ENCODE results near the gene RPS15. TPM values are rescaled to one million over a fixed set of nuclear protein-coding genes. Genes with fewer than 3 reads are reported as not detected.
"Not testable (repeated sequence)": the region's sequence is repeated elsewhere in the genome, so short reads cannot be mapped to it uniquely, and the experiment has no call there.

The RPS15 gene
- total RNA-seq, 2 experiments from 2014 or later = 1,854 to 1,879 TPM

- TF ChIP-seq CTCF (IDR thresholded peaks at IDR 0.05) = no peak
- ChIA-PET POLR2A (interaction anchor here (1.2 to 1.5 kb wide), 3 partner anchors 20 to 610 kb away, joined by 3 to 6 read pairs (median 3); partner anchors contain the start of gene RPS15), CTCF (no interaction called here)
- H3K4me3 Mint-ChIP-seq = no peak overlapping the region
- peaks cover 49% of the 10 kb centered on the region for H3K4me1 Mint-ChIP-seq (ENCODE audit: low read depth)
- H3K27me3 Mint-ChIP-seq = no peaks in the 10 kb centered on the region
- H3K9me3 Mint-ChIP-seq = no peaks in the 10 kb centered on the region
- intact Hi-C loops (cut with micrococcal nuclease) = no loop called here
- H3K27ac Mint-ChIP-seq = peak overlapping the region; percentile 30
- DNase-seq (no peak), ATAC-seq (no peak)
- peaks cover 38% of the 10 kb centered on the region for H3K36me3 Mint-ChIP-seq (ENCODE audit: low read depth)
Observed at GRCh38 chr19:1417145-1417544, 21.1 kb upstream of the RPS15 start.

- POLR2A ChIA-PET = interaction anchor here (1.2 to 1.5 kb wide), 3 partner anchors 20 to 611 kb away, joined by 3 to 6 read pairs (median 3); partner anchors contain the start of gene RPS15
Observed at GRCh38 chr19:1417681-1418495, 20.3 kb upstream of the RPS15 start.

GRCh38 chr19:1418496-1418775, 19.8 kb upstream of the RPS15 start:
- no peaks in the 10 kb centered on the region for H3K27me3 Mint-ChIP-seq
- H3K9me3 Mint-ChIP-seq = no peaks in the 10 kb centered on the region
- peaks cover 38% of the 10 kb centered on the region for H3K4me1 Mint-ChIP-seq (ENCODE audit: low read depth)
- DNase-seq = no peak
- H3K4me3 Mint-ChIP-seq = no peak overlapping the region
- no peak for TF ChIP-seq CTCF (IDR thresholded peaks at IDR 0.05)
- POLR2A ChIA-PET = interaction anchor here (1.1 to 1.2 kb wide), 3 partner anchors 8 to 19 kb away, joined by 3 to 5 read pairs (median 3); no protein-coding TSS in a partner anchor
- no peak for ATAC-seq
- H3K36me3 Mint-ChIP-seq (ENCODE audit: low read depth) = peaks cover 46% of the 10 kb centered on the region
- H3K27ac Mint-ChIP-seq = no peak overlapping the region
- intact Hi-C loops (cut with micrococcal nuclease) = no loop called here
- CTCF ChIA-PET = no interaction called here

More at GRCh38 chr19:1417681-1418495, 20.3 kb upstream of the RPS15 start:
- Mint-ChIP-seq H3K9me3 (no peaks in the 10 kb centered on the region), H3K36me3 (ENCODE audit: low read depth) (peaks cover 41% of the 10 kb centered on the region), H3K4me3 (no peak overlapping the region), H3K27me3 (no peaks in the 10 kb centered on the region), H3K4me1 (ENCODE audit: low read depth) (peaks cover 44% of the 10 kb centered on the region), H3K27ac (peak overlapping the region; percentile 30)
- intact Hi-C loops (cut with micrococcal nuclease) = no loop called here
- CTCF ChIA-PET = no interaction called here
- ATAC-seq (no peak), DNase-seq (no peak)
- TF ChIP-seq CTCF (IDR thresholded peaks at IDR 0.05) = no peak

- Mint-ChIP-seq H3K9me3 (no peaks in the 10 kb centered on the region), H3K27me3 (no peaks in the 10 kb centered on the region), H3K4me1 (ENCODE audit: low read depth) (peaks cover 32% of the 10 kb centered on the region), H3K27ac (no peak overlapping the region), H3K36me3 (ENCODE audit: low read depth) (peaks cover 48% of the 10 kb centered on the region), H3K4me3 (no peak overlapping the region)
- no peak for ATAC-seq
- ChIA-PET CTCF (no interaction called here), POLR2A (interaction anchor here (1.1 to 1.2 kb wide), 3 partner anchors 9 to 18 kb away, joined by 3 to 5 read pairs (median 3); no protein-coding TSS in a partner anchor)
- no peak for TF ChIP-seq CTCF (IDR thresholded peaks at IDR 0.05)
- intact Hi-C loops (cut with micrococcal nuclease) = no loop called here
- no peak for DNase-seq
Observed at GRCh38 chr19:1418951-1419738, 19.1 kb upstream of the RPS15 start.

- POLR2A ChIA-PET = interaction anchor here (1.5 kb wide), 1 partner anchor 10 kb away, joined by 5 read pairs; no protein-coding TSS in a partner anchor
- CTCF ChIA-PET; DNase-seq; intact Hi-C loops (cut with micrococcal nuclease); H3K9me3 Mint-ChIP-seq; ATAC-seq; H3K27me3 Mint-ChIP-seq; H3K27ac Mint-ChIP-seq; H3K4me3 Mint-ChIP-seq: not testable (repeated sequence)
- peaks cover 27% of the 10 kb centered on the region for H3K4me1 Mint-ChIP-seq (ENCODE audit: low read depth)
- peaks cover 50% of the 10 kb centered on the region for H3K36me3 Mint-ChIP-seq (ENCODE audit: low read depth)
Observed at GRCh38 chr19:1420085-1420484, 18.1 kb upstream of the RPS15 start.
